HepG2 (cell line): ENCODE results near the gene TRAPPC3. TPM values are rescaled to one million over a fixed set of nuclear protein-coding genes. Genes with fewer than 3 reads are reported as not detected.

Experiments
- HMG20B ChIP-seq: conservative IDR thresholded peaks from 2 replicates; pipeline ENCODE4 v1.6.1; 2016; ENCODE audit warnings: missing genetic modification reagents, missing compliant biosample characterization
- HNRNPUL1 ChIP-seq: fragments of 200-400 bp; formaldehyde crosslinking; IDR thresholded peaks from 2 replicates; pipeline ENCODE4 v1.6.1; 2017; ENCODE audit warnings: low read depth, mild to moderate bottlenecking, low read length, moderate library complexity
- HOXD1 ChIP-seq: sonication (generic); formaldehyde crosslinking; IDR thresholded peaks from 2 replicates; pipeline ENCODE4 v1.5.0; 2020; ENCODE audit warnings: missing genetic modification reagents
- MEIS2 ChIP-seq: sonication (generic); formaldehyde crosslinking; IDR thresholded peaks from 2 replicates; pipeline ENCODE4 v1.9.0; 2021; ENCODE audit warnings: mild to moderate bottlenecking, missing genetic modification reagents
- POLR2G ChIP-seq: fragments of 200-400 bp; formaldehyde crosslinking; IDR thresholded peaks from 2 replicates; pipeline ENCODE4 v1.6.1; 2018; ENCODE audit warnings: mild to moderate bottlenecking, low read depth, low read length, moderate library complexity
- RBM39 ChIP-seq: fragments of 200-400 bp; formaldehyde crosslinking; IDR thresholded peaks from one replicate; pipeline ENCODE4 v1.6.1; 2018; ENCODE audit warnings: antibody characterized with exemption, mild to moderate bottlenecking, low read depth, low read length; ENCODE audit not compliant: poor library complexity, severe bottlenecking
- SNAI1 ChIP-seq: sonication (generic); formaldehyde crosslinking; IDR thresholded peaks from 2 replicates; pipeline ENCODE4 v1.5.0; 2020; ENCODE audit warnings: mild to moderate bottlenecking, missing genetic modification reagents, borderline replicate concordance
- THAP7 ChIP-seq: sonication (generic); formaldehyde crosslinking; IDR thresholded peaks from 2 replicates; pipeline ENCODE4 v1.8.1; 2023; ENCODE audit warnings: mild to moderate bottlenecking, missing genetic modification reagents
- ZFP37 ChIP-seq: sonication (generic); formaldehyde crosslinking; IDR thresholded peaks from 2 replicates; pipeline ENCODE4 v1.4.0; 2020; ENCODE audit warnings: missing genetic modification reagents, borderline replicate concordance
- ZFYVE20 ChIP-seq: sonication (generic); formaldehyde crosslinking; IDR thresholded peaks from 2 replicates; pipeline ENCODE4 v1.8.0; 2023; ENCODE audit warnings: low read depth, mild to moderate bottlenecking, moderate library complexity, missing genetic modification reagents, borderline replicate concordance
- ZNF138 ChIP-seq: sonication (generic); formaldehyde crosslinking; IDR thresholded peaks from 2 replicates; pipeline ENCODE4 v1.5.0; 2020; ENCODE audit warnings: mild to moderate bottlenecking, low read depth, missing genetic modification reagents
- ZNF224 ChIP-seq: sonication (generic); formaldehyde crosslinking; IDR thresholded peaks from 2 replicates; pipeline ENCODE4 v1.5.0; 2020; ENCODE audit warnings: mild to moderate bottlenecking, missing genetic modification reagents
- ZNF317 ChIP-seq: sonication (generic); formaldehyde crosslinking; IDR thresholded peaks from 2 replicates; pipeline ENCODE4 v1.5.0; 2020; ENCODE audit warnings: mild to moderate bottlenecking, missing genetic modification reagents
- ZNF318 ChIP-seq: sonication (generic); formaldehyde crosslinking; IDR thresholded peaks from 2 replicates; pipeline ENCODE4 v1.4.0; 2020; ENCODE audit warnings: mild to moderate bottlenecking, missing genetic modification reagents
- ZNF367 ChIP-seq: sonication (generic); formaldehyde crosslinking; IDR thresholded peaks from 2 replicates; pipeline ENCODE4 v1.4.0; 2020; ENCODE audit warnings: missing genetic modification reagents, borderline replicate concordance
- ZNF710 ChIP-seq: sonication (generic); formaldehyde crosslinking; IDR thresholded peaks from 2 replicates; pipeline ENCODE4 v1.5.0; 2020; ENCODE audit warnings: mild to moderate bottlenecking, missing genetic modification reagents, borderline replicate concordance
- ZNF850 ChIP-seq: sonication (generic); formaldehyde crosslinking; conservative IDR thresholded peaks from 2 replicates; pipeline ENCODE4 v1.9.0; 2021; ENCODE audit warnings: mild to moderate bottlenecking, missing genetic modification reagents
- polyA plus RNA-seq, 8 experiments: library from polyadenylated mRNA; depleted of rRNA in 3 of 8; stranded (reverse) in 7 of 8; unstranded in 1 of 8; fragments of >200 nt; fragmentation: Illumina TruSeq in 4 of 8; extraction: Trizol in 4 of 8; gene quantifications; 2 replicates each; pipeline versions ENCODE4 v1.2.1 to v1.2.3, GENCODE V29; 2011 to 2016; ENCODE audit warnings: low read depth in 4 of 8, missing spikeins in 1 of 8, mixed read lengths in 1 of 8; ENCODE audit not compliant: insufficient read depth in 1 of 8
- total RNA-seq, 5 experiments: library from RNA; depleted of rRNA; stranded (reverse); fragments of >200 nt; fragmentation: Illumina TruSeq; extraction: Trizol; gene quantifications; 2 replicates each; pipeline ENCODE4 v1.2.3, GENCODE V29; 2016; ENCODE audit warnings: low read depth in 1 of 5

Gene TRAPPC3
- total and polyA plus RNA-seq, 2 of the 13 experiments (the other 11 are each of a cell fraction or from before 2014, with no cell fraction given): 53.7 to 62.4 TPM

GRCh38 chr1:36088577-36089392, 60.5 kb downstream of the TRAPPC3 start, which contains the start of gene ADPRS (continued):
- TF ChIP-seq ZNF318 (CRISPR knock-in tag): 0 out of 2 replicates have a peak, but pooled peaks have one; percentile 4
- no peak for TF ChIP-seq ZNF367 (CRISPR knock-in tag)
- TF ChIP-seq HOXD1 (CRISPR knock-in tag): peak; percentile 76
- TF ChIP-seq ZNF317: 0 out of 2 replicates have a peak, but pooled peaks have one; percentile 58
- TF ChIP-seq ZFYVE20 (CRISPR knock-in tag): peak; percentile 14; the same call in 1 of the 2 replicates
- peak; percentile 94 for TF ChIP-seq ZNF138 (CRISPR knock-in tag)
- peak; percentile 89 for TF ChIP-seq RBM39
- TF ChIP-seq SNAI1 (CRISPR knock-in tag): no peak
- no peak; the same call in 1 of the 2 replicates for TF ChIP-seq ZFP37 (CRISPR knock-in tag)
- peak; percentile 84 for TF ChIP-seq MEIS2
- peak; percentile 70; the same call in 1 of the 2 replicates for TF ChIP-seq HMG20B (CRISPR knock-in tag)
- peak; percentile 76; the same call in 1 of the 2 replicates for TF ChIP-seq HNRNPUL1
- peak; percentile 90; the same call in 1 of the 2 replicates for TF ChIP-seq ZNF850 (CRISPR knock-in tag)
- peak; percentile 63; the same call in 1 of the 2 replicates for TF ChIP-seq THAP7 (CRISPR knock-in tag)
- TF ChIP-seq ZNF710 (CRISPR knock-in tag): no peak
- TF ChIP-seq ZNF224 (CRISPR knock-in tag): 0 out of 2 replicates have a peak, but pooled peaks have one; percentile 64
- peak; percentile 98 for TF ChIP-seq POLR2G
